Neural cell (in vitro differentiated cells): ENCODE measurements around the gene CD40. TPM values are rescaled to one million over a fixed set of nuclear protein-coding genes. Genes with fewer than 3 reads are reported as not detected.

Source experiments
- H2AFZ ChIP-seq: fragments of 200-600, 300-800 bp; sonication (generic), shearing (Covaris generic); 2 replicates; pipeline ENCODE4 v1.6.0; 2014; ENCODE audit warnings: low read depth, mild to moderate bottlenecking, antibody characterized with exemption, low read length, moderate library complexity
- H3F3A ChIP-seq: fragments of 200-600 bp; shearing (Covaris generic); 2 replicates; pipeline ENCODE4 v1.6.1; 2016; ENCODE audit warnings: mild to moderate bottlenecking, moderate library complexity, mixed read lengths, antibody characterized with exemption, low read length; ENCODE audit not compliant: insufficient read depth, poor library complexity, severe bottlenecking
- H3K27ac ChIP-seq: fragments of 200-600, 300-800 bp; sonication (generic), shearing (Covaris generic); 2 replicates; pipeline ENCODE4 v1.5.1; 2014; ENCODE audit warnings: mild to moderate bottlenecking, low read length, moderate library complexity
- H3K27me3 ChIP-seq: fragments of 300-800, 200-600 bp; sonication (generic), shearing (Covaris generic); 2 replicates; pipeline ENCODE4 v1.6.0; 2014; ENCODE audit warnings: mild to moderate bottlenecking, low read depth, low read length, moderate library complexity; ENCODE audit not compliant: insufficient read depth
- H3K36me3 ChIP-seq: fragments of 300-800, 200-600 bp; sonication (generic), shearing (Covaris generic); 2 replicates; pipeline ENCODE4 v1.5.1; 2014; ENCODE audit warnings: mild to moderate bottlenecking, antibody characterized with exemption, low read length, moderate library complexity; ENCODE audit not compliant: insufficient read depth
- H3K4me2 ChIP-seq: fragments of 300-800, 200-600 bp; sonication (generic), shearing (Covaris generic); 2 replicates; pipeline ENCODE4 v1.6.0; 2014; ENCODE audit warnings: mild to moderate bottlenecking, low read length
- H3K4me3 ChIP-seq: fragments of 300-800, 200-600 bp; sonication (generic), shearing (Covaris generic); 2 replicates; pipeline ENCODE4 v1.5.1; 2014; ENCODE audit warnings: mild to moderate bottlenecking, low read length, moderate library complexity
- H3K79me2 ChIP-seq: fragments of 200-600 bp; shearing (Covaris generic); replicated peaks from 2 replicates; pipeline ENCODE4 v1.6.0; 2014; ENCODE audit warnings: mild to moderate bottlenecking, low read length, moderate library complexity; ENCODE audit not compliant: insufficient read depth
- H3K9ac ChIP-seq: fragments of 300-800, 200-600 bp; sonication (generic), shearing (Covaris generic); 2 replicates; pipeline ENCODE4 v1.6.1; 2016; ENCODE audit warnings: mild to moderate bottlenecking, low read length, mixed read lengths
- H3K9me2 ChIP-seq: fragments of 200-600 bp; shearing (Covaris generic); 2 replicates; pipeline ENCODE4 v1.6.1; 2016; ENCODE audit warnings: mild to moderate bottlenecking, low read length, mixed read lengths; ENCODE audit not compliant: insufficient read depth
- H3K9me3 ChIP-seq: fragments of 200-600, 300-800 bp; sonication (generic), shearing (Covaris generic); 2 replicates; pipeline ENCODE4 v1.6.1; 2016; ENCODE audit warnings: mild to moderate bottlenecking, mixed run types, low read length, moderate library complexity, mixed read lengths
- H4K20me1 ChIP-seq: fragments of 200-600 bp; shearing (Covaris generic); 2 replicates; pipeline ENCODE4 v1.6.1; 2016; ENCODE audit warnings: mild to moderate bottlenecking, mixed run types; ENCODE audit not compliant: insufficient read depth
- EP300 ChIP-seq: fragments of 450-650 bp; conservative IDR thresholded peaks from 2 replicates; pipeline ENCODE4 v1.6.1; 2014; ENCODE audit warnings: antibody characterized with exemption, mild to moderate bottlenecking, moderate library complexity; ENCODE audit not compliant: poor library complexity, severe bottlenecking
- EZH2 ChIP-seq: fragments of 200-600, 300-800 bp; shearing (Covaris generic), sonication (generic); IDR thresholded peaks from 2 replicates; pipeline ENCODE4 v1.6.1; 2014; ENCODE audit warnings: antibody characterized with exemption, low read length, borderline replicate concordance, mild to moderate bottlenecking; ENCODE audit not compliant: insufficient read depth, poor library complexity, severe bottlenecking
- MXI1 ChIP-seq: fragments of 450-650 bp; conservative IDR thresholded peaks from 2 replicates; pipeline ENCODE4 v1.6.1; 2014; ENCODE audit warnings: antibody characterized with exemption, mild to moderate bottlenecking; ENCODE audit not compliant: poor library complexity, severe bottlenecking
- POLR2AphosphoS5 ChIP-seq: IDR thresholded peaks from 2 replicates; pipeline ENCODE4 v1.6.1; 2012
- RAD21 ChIP-seq: fragments of 450-650 bp; conservative IDR thresholded peaks from 2 replicates; pipeline ENCODE4 v1.6.1; 2014; ENCODE audit warnings: antibody characterized with exemption, mild to moderate bottlenecking, moderate library complexity
- SMC3 ChIP-seq: fragments of 450-650 bp; conservative IDR thresholded peaks from 2 replicates; pipeline ENCODE4 v1.6.1; 2014; ENCODE audit warnings: antibody characterized with exemption, mild to moderate bottlenecking, moderate library complexity; ENCODE audit not compliant: poor library complexity
- TAF1 ChIP-seq: IDR thresholded peaks from 2 replicates; pipeline ENCODE4 v1.6.1; 2012; ENCODE audit warnings: low read depth
- polyA plus RNA-seq: library from polyadenylated mRNA; depleted of rRNA; stranded (reverse); fragments of >200 nt; gene quantifications from 2 replicates; pipeline ENCODE4 v1.2.3, GENCODE V29; 2014
- TF ChIP-seq, protein P1 (sequence below): fragments of 450-650 bp; IDR thresholded peaks from 2 replicates; pipeline ENCODE4 v1.5.1; 2014; ENCODE audit warnings: antibody characterized with exemption, mild to moderate bottlenecking, moderate library complexity; ENCODE audit not compliant: poor library complexity, severe bottlenecking
- TF ChIP-seq, protein P2 (sequence below): IDR thresholded peaks from 2 replicates; pipeline ENCODE4 v1.6.1; 2012; ENCODE audit warnings: borderline replicate concordance

CD40 gene
- polyA plus RNA-seq, 1 donor from 2014 or later, result not detected

DNA sequence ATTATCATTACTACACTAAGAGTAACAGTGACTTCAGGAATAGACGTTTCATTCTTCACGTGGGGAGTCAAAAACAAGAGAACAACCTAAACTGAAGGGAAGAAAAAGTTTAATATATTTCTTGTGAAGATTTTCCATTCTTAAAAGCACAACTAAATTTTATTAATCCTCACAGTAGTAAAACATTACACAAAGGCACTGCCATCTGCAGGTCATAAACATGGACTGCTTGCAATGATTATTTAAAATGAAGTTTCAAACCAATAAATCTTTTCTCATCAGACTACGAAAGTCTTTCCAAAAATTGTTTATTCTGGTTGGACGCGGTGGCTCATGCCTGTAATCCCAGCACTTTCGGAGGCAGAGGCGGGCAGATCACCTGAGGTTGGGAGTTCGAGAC, 31.0 kb upstream of the CD40 start:
- no peaks in the 10 kb centered on the region for H3F3A ChIP-seq
- H3K9ac ChIP-seq, result no peak overlapping the region
- peaks cover 31% of the 10 kb centered on the region for H4K20me1 ChIP-seq
- no peaks in the 10 kb centered on the region for H3K9me3 ChIP-seq
- H3K4me3 ChIP-seq, result peak overlapping the region; percentile 98
- H3K4me2 ChIP-seq, result peak overlapping the region; percentile 10
- no peak for TF ChIP-seq POLR2AphosphoS5
- peak; percentile 74 for TF ChIP-seq SMC3
- TF ChIP-seq EP300, result no peak
- TF ChIP-seq, protein P1, sequence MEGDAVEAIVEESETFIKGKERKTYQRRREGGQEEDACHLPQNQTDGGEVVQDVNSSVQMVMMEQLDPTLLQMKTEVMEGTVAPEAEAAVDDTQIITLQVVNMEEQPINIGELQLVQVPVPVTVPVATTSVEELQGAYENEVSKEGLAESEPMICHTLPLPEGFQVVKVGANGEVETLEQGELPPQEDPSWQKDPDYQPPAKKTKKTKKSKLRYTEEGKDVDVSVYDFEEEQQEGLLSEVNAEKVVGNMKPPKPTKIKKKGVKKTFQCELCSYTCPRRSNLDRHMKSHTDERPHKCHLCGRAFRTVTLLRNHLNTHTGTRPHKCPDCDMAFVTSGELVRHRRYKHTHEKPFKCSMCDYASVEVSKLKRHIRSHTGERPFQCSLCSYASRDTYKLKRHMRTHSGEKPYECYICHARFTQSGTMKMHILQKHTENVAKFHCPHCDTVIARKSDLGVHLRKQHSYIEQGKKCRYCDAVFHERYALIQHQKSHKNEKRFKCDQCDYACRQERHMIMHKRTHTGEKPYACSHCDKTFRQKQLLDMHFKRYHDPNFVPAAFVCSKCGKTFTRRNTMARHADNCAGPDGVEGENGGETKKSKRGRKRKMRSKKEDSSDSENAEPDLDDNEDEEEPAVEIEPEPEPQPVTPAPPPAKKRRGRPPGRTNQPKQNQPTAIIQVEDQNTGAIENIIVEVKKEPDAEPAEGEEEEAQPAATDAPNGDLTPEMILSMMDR, result peak; percentile 69
- TF ChIP-seq RAD21, result peak; percentile 65
- TF ChIP-seq EZH2, result no peak
- TF ChIP-seq TAF1, result no peak
- no peak for TF ChIP-seq MXI1
- H2AFZ ChIP-seq, result no peak overlapping the region
- H3K79me2 ChIP-seq, result peaks cover 73% of the 10 kb centered on the region
- no peaks in the 10 kb centered on the region for H3K27me3 ChIP-seq
- no peak overlapping the region for H3K27ac ChIP-seq
- H3K9me2 ChIP-seq, result no peaks in the 10 kb centered on the region
- H3K36me3 ChIP-seq, result no peaks in the 10 kb centered on the region

DNA sequence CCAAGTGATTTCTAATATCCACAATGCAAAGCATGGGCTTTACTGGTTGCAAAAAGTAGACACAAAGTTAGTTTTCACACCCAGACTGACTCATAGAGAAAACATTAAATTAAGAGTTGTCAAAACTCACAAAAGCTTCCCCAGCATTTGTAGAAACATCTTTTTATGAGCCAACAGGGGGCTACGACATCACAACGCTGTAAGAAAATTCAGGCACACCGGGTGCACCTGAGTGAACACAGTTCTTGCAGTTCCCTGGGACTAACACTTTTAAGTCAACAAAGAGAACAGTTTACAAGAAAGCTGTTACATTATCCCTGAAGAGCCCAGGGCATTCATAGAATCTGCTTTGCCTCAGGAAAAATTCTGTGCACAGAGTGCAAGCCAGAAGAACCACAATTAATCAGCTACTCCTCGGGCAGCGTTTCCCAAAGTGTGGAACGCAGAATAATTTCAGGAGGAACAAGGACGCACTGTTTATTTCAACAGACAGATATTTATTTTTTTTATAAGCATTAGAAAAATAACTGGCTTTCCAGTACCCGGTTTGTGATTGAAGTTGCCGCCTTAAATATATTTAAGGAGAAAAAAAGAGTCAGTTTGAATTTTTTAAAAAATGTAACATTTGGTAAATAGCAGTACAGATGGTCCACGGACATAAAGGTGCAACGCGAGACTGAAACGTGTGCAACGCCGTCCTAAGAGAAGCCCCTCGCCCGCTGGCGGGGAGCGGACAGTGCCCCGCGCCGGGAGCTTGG, 29.5 kb upstream of the CD40 start:
- Histone ChIP-seq H3K27ac (peak overlapping the region; percentile 94), H3K9me2 (no peaks in the 10 kb centered on the region), H3K9me3 (no peaks in the 10 kb centered on the region), H3K4me3 (peak overlapping the region; percentile 98), H3F3A (no peaks in the 10 kb centered on the region), H3K9ac (peak overlapping the region; percentile 97), H3K79me2 (peaks cover 58% of the 10 kb centered on the region), H2AFZ (peak overlapping the region; percentile 43), H3K36me3 (no peaks in the 10 kb centered on the region), H4K20me1 (peaks cover 25% of the 10 kb centered on the region), H3K4me2 (peak overlapping the region; percentile 99), H3K27me3 (no peaks in the 10 kb centered on the region)
- TF ChIP-seq SMC3 (no peak), RAD21 (no peak), TAF1 (no peak), EP300 (no peak), EZH2 (no peak), POLR2AphosphoS5 (no peak), MXI1 (no peak)
- TF ChIP-seq, protein P1, result no peak
- TF ChIP-seq, protein P2, sequence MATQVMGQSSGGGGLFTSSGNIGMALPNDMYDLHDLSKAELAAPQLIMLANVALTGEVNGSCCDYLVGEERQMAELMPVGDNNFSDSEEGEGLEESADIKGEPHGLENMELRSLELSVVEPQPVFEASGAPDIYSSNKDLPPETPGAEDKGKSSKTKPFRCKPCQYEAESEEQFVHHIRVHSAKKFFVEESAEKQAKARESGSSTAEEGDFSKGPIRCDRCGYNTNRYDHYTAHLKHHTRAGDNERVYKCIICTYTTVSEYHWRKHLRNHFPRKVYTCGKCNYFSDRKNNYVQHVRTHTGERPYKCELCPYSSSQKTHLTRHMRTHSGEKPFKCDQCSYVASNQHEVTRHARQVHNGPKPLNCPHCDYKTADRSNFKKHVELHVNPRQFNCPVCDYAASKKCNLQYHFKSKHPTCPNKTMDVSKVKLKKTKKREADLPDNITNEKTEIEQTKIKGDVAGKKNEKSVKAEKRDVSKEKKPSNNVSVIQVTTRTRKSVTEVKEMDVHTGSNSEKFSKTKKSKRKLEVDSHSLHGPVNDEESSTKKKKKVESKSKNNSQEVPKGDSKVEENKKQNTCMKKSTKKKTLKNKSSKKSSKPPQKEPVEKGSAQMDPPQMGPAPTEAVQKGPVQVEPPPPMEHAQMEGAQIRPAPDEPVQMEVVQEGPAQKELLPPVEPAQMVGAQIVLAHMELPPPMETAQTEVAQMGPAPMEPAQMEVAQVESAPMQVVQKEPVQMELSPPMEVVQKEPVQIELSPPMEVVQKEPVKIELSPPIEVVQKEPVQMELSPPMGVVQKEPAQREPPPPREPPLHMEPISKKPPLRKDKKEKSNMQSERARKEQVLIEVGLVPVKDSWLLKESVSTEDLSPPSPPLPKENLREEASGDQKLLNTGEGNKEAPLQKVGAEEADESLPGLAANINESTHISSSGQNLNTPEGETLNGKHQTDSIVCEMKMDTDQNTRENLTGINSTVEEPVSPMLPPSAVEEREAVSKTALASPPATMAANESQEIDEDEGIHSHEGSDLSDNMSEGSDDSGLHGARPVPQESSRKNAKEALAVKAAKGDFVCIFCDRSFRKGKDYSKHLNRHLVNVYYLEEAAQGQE, result no peak
